Measurements from ENCODE around the gene TSPEAR. TPM values are rescaled to one million over a fixed set of nuclear protein-coding genes. Genes with fewer than 3 reads are reported as not detected.
"Not testable (repeated sequence)": the region's sequence is repeated elsewhere in the genome, so short reads cannot be mapped to it uniquely, and the experiment has no call there.

Gene TSPEAR
- total RNA-seq, 2 experiments from 2014 or later: not detected

- Mint-ChIP-seq H3K27me3 (no peaks in the 10 kb centered on the region), H3K4me1 (no peaks in the 10 kb centered on the region), H3K4me3 (no peak within 1 kb of the TSS), H3K27ac (no peak within 1 kb of the TSS), H3K9me3 (peaks cover 20% of the 10 kb centered on the region), H3K36me3 (peaks cover 8% of the 10 kb centered on the region)
- no peak for DNase-seq
These were observed 152.7 kb downstream of the TSPEAR start, which contains the start of gene KRTAP10-3 for GRCh38 chr21:44558695-44559094. Gene KRTAP10-3, minus strand, starts transcription at chr21:44558795. Its CDS starts 80 bp downstream, at chr21:44558715.

GRCh38 chr21:44558329-44558675, 153.1 kb downstream of the TSPEAR start:
- not testable (repeated sequence) for H3K27me3 Mint-ChIP-seq, H3K36me3 Mint-ChIP-seq, H3K4me3 Mint-ChIP-seq, H3K4me1 Mint-ChIP-seq, H3K27ac Mint-ChIP-seq, DNase-seq
- H3K9me3 Mint-ChIP-seq: peaks cover 22% of the 10 kb centered on the region

- peaks cover 15% of the 10 kb centered on the region for H3K36me3 Mint-ChIP-seq
- H3K27ac Mint-ChIP-seq: no peak overlapping the region
- no peak overlapping the region for H3K4me3 Mint-ChIP-seq
- H3K9me3 Mint-ChIP-seq: peaks cover 27% of the 10 kb centered on the region
- no peaks in the 10 kb centered on the region for H3K27me3 Mint-ChIP-seq
- no peaks in the 10 kb centered on the region for H3K4me1 Mint-ChIP-seq
- no peak for DNase-seq
These were observed 153.7 kb downstream of the TSPEAR start for GRCh38 chr21:44557491-44558328.

DNA sequence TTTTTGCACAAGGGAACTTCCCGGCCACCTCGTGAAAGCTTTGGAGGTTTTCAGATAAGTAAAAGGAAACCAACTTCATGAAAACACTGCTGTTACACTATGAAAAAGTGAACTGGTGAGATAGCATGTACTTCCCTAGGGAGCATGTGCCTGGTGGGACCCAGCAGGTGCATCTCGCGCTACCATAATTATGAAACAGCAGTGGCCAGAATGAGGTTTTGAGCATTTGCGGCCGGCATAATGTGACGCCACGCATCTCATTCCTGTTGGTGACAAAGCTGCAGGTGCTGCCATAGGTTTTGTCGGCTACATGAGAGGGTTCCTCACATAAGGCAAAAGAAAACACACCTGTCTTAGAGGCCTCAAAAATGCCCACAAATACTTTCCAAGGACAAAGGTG, 154.5 kb downstream of the TSPEAR start:
- DNase-seq: no peak
- no peak overlapping the region for H3K27ac Mint-ChIP-seq
- H3K36me3 Mint-ChIP-seq: peaks cover 12% of the 10 kb centered on the region
- no peaks in the 10 kb centered on the region for H3K4me1 Mint-ChIP-seq
- no peaks in the 10 kb centered on the region for H3K27me3 Mint-ChIP-seq
- no peak overlapping the region for H3K4me3 Mint-ChIP-seq
- H3K9me3 Mint-ChIP-seq: peaks cover 19% of the 10 kb centered on the region

GRCh38 chr21:44555200-44555875, 156.0 kb downstream of the TSPEAR start:
- H3K4me1 Mint-ChIP-seq: no peaks in the 10 kb centered on the region
- DNase-seq: no peak
- no peak overlapping the region for H3K4me3 Mint-ChIP-seq
- H3K9me3 Mint-ChIP-seq: peaks cover 11% of the 10 kb centered on the region
- peaks cover 12% of the 10 kb centered on the region for H3K36me3 Mint-ChIP-seq
- no peaks in the 10 kb centered on the region for H3K27me3 Mint-ChIP-seq
- H3K27ac Mint-ChIP-seq: no peak overlapping the region

DNA sequence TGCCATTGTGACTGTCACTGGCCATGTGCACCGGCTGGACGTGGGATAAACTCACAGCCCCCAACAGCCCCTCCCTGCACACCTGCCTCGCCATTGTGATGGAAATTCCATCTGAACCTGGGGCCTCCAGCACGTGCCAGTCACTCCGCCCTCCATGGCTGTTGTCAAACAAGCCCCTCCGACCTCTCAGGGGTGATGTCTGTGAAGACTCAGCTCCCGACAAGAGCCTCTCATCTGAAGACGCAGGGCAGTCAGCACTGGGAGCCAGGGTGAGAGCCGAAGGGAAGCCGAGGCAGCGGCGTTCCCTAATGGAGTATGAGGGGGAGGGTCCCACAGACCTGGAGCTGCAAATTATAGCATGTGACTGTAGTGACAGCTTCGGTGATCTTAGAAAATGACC, 158.7 kb downstream of the TSPEAR start:
- no peaks in the 10 kb centered on the region for H3K27me3 Mint-ChIP-seq
- H3K36me3 Mint-ChIP-seq: peaks cover 14% of the 10 kb centered on the region
- H3K4me1 Mint-ChIP-seq: peaks cover 16% of the 10 kb centered on the region
- peaks cover 14% of the 10 kb centered on the region for H3K9me3 Mint-ChIP-seq
- H3K4me3 Mint-ChIP-seq: no peak overlapping the region
- no peak for DNase-seq
- no peak overlapping the region for H3K27ac Mint-ChIP-seq

DNA sequence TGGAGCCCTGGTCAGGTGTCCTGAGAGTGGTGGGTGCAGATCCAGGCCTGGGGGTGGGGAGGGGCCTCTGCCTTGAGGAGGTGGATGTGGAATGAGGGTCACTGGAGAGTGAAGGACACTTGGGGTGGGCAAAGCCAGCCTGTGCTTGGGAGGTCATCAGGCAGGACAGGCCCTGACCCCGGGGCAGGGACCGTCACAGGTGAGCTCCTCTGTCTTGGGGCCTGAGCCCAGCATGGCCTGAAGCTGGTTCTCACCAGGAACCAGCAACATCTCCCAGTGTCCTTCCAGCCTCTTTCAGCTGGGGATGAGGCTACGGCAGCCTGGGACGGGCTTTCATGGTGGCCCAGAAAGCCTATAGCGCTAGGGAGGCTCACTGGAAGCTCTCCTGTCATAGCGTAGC, 159.2 kb downstream of the TSPEAR start:
- H3K9me3 Mint-ChIP-seq: peaks cover 20% of the 10 kb centered on the region
- H3K27ac Mint-ChIP-seq: no peak overlapping the region
- peaks cover 22% of the 10 kb centered on the region for H3K4me1 Mint-ChIP-seq
- H3K4me3 Mint-ChIP-seq: no peak overlapping the region
- peaks cover 20% of the 10 kb centered on the region for H3K36me3 Mint-ChIP-seq
- DNase-seq: no peak
- H3K27me3 Mint-ChIP-seq: no peaks in the 10 kb centered on the region

DNA sequence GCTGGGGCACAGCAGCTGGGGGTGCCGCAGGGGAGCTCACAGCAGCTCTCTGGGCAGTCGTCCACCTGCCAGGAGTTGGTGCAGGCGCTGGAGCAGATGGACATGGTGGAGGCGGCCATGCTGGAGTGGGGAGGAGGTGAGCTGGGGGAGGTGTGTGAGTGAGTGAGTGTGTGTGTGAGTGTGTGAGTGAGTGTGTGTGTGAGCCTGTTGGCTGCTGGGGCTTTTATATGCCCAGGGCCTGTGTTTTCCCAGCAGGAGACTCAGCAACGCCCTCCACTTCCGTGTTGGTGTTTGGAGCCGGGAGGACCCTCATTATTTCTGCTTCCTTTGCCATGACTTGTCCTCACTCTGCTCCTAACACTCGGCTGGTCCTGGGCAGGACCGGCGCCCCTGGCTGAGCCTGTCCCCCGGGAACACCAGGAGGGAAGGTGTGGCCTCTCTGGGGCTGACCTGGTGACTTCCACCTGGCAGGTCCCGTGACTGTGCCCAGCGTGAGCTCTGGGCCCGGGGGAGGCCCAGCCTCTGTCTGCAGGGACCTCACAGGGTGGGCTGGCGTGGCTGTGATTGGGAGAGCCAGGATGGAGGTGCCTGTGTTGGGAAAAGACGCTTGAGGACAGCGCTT, 159.9 kb downstream of the TSPEAR start, which contains the start of gene KRTAP10-2:
KRTAP10-2 (minus strand) TSS at position 166 of the 622 bp plus-strand sequence; CDS start at position 119, 47 bp downstream.
- no peak within 1 kb of the TSS for H3K4me3 Mint-ChIP-seq
- H3K27ac Mint-ChIP-seq: no peak within 1 kb of the TSS
- H3K4me1 Mint-ChIP-seq: peaks cover 28% of the 10 kb centered on the region
- peaks cover 26% of the 10 kb centered on the region for H3K9me3 Mint-ChIP-seq
- no peak for DNase-seq
- peaks cover 26% of the 10 kb centered on the region for H3K36me3 Mint-ChIP-seq
- H3K27me3 Mint-ChIP-seq: no peaks in the 10 kb centered on the region

DNA sequence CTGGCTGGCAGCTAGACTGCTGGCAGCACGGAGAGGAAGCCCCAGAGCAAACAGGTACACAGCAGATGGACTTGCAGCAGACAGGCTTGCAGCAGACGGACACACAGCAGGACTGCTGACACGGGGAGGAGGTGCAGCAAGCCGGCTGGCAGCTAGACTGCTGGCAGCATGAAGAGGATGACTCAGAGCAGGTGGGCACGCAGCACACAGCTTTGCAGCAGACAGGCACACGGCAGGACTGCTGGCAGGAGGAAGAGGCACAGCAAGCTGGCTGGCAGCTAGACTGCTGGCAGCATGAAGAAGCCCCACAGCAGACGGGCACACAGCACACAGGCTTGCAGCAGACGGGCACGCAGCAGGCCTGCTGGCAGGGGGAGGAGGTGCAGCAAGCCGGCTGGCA, 160.6 kb downstream of the TSPEAR start:
- DNase-seq: no peak
- Mint-ChIP-seq H3K4me1 (peaks cover 29% of the 10 kb centered on the region), H3K27ac (no peak overlapping the region), H3K4me3 (no peak overlapping the region), H3K36me3 (peaks cover 29% of the 10 kb centered on the region), H3K27me3 (no peaks in the 10 kb centered on the region), H3K9me3 (peaks cover 27% of the 10 kb centered on the region)

DNA sequence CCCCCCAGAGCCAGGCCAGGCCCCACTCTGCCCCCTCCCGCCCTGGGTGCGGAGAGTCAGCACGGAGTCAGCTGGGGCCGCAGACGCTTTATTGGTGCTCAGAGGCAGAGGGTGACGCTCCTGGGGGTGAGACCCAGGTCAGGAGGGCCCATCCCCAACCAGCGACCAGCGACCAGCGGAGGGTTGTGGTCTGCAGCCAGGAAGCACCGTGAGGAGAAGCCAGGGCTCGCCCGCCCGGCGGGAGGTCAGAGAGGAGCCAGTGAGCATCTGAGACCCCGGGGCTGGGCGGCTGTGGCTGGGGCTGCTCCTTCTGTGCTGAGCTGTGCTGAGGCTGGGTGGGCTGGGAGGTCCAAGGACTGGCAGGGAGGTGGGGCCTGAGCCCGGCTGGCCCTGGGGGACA, 161.1 kb downstream of the TSPEAR start:
- Mint-ChIP-seq H3K36me3 (peaks cover 30% of the 10 kb centered on the region), H3K4me1 (peaks cover 29% of the 10 kb centered on the region), H3K9me3 (peaks cover 31% of the 10 kb centered on the region)
- not testable (repeated sequence) for H3K27me3 Mint-ChIP-seq, H3K27ac Mint-ChIP-seq, H3K4me3 Mint-ChIP-seq, DNase-seq

GRCh38 chr21:44549525-44550211, 161.7 kb downstream of the TSPEAR start:
- H3K36me3 Mint-ChIP-seq: peaks cover 30% of the 10 kb centered on the region
- H3K27me3 Mint-ChIP-seq: no peaks in the 10 kb centered on the region
- H3K4me3 Mint-ChIP-seq: no peak overlapping the region
- H3K4me1 Mint-ChIP-seq: peaks cover 29% of the 10 kb centered on the region
- no peak for DNase-seq
- H3K27ac Mint-ChIP-seq: no peak overlapping the region
- peaks cover 31% of the 10 kb centered on the region for H3K9me3 Mint-ChIP-seq

- Mint-ChIP-seq H3K27me3 (no peaks in the 10 kb centered on the region), H3K4me3 (no peak overlapping the region), H3K4me1 (peaks cover 29% of the 10 kb centered on the region), H3K9me3 (peaks cover 31% of the 10 kb centered on the region), H3K27ac (no peak overlapping the region), H3K36me3 (peaks cover 30% of the 10 kb centered on the region)
- no peak for DNase-seq
These were observed 162.4 kb downstream of the TSPEAR start for GRCh38 chr21:44548922-44549321.

DNA sequence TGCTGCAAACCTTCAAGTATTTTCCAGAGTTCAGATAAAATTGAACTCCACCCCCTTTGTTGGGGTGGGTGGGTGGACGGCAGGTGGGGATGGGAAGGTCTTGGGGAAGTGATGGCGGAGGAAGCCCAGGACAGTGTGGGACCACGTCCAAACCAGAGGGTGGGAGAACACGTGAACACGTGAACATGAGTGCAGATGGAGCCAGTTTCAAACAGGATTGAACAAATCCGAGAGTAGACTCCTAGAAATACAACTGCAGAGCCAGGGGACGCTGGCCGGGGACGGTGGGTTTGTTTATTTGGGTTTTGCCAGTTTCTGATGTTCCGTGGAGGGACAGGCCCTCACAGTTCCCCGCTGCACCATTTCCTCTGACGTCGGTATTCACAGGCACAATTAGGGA, 163.0 kb downstream of the TSPEAR start:
- Mint-ChIP-seq H3K4me3 (peak overlapping the region; percentile 26), H3K4me1 (peaks cover 29% of the 10 kb centered on the region), H3K9me3 (peaks cover 29% of the 10 kb centered on the region), H3K27ac (no peak overlapping the region), H3K36me3 (peaks cover 29% of the 10 kb centered on the region), H3K27me3 (no peaks in the 10 kb centered on the region)
- no peak for DNase-seq

DNA sequence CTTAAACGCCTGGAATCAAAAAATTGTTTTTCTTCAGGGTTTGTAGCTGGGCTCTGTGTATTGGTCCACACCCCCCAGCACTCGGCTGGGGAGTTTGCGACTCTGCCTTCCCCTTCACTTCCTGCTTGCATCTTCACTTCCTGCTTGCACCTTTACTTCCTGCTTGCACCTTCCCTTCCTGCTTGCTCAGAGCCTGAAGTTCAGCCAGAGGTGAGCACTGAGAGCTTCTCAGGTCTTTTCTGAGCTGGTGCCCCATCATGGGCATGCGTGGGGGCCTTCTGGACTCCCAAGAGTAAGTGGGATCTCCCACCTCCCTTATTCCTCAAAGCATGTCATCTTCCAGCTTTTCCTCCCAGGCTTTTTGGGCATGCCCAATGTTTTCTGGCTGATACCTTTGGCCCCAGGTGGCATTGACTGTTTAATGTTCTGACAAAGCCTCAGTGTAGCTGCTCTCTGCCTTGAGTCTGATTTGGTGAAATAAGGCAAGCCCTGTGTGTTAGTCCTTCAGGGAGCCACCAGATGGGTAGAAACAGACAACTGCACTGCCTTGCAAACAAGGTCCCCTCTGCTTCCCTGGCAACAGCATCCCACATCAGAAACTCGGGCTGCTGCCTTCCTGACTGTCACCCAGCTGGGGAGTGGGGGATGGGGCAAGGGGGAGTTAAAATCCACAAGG, 163.6 kb downstream of the TSPEAR start:
- peak overlapping the region; percentile 73 for H3K4me3 Mint-ChIP-seq
- H3K9me3 Mint-ChIP-seq: peaks cover 24% of the 10 kb centered on the region
- peak overlapping the region; percentile 91 for H3K27ac Mint-ChIP-seq
- peaks cover 24% of the 10 kb centered on the region for H3K36me3 Mint-ChIP-seq
- H3K4me1 Mint-ChIP-seq: peaks cover 29% of the 10 kb centered on the region
- no peaks in the 10 kb centered on the region for H3K27me3 Mint-ChIP-seq
- DNase-seq: no peak
